ENCODE measurements around the gene AUTS2. TPM values are rescaled to one million over a fixed set of nuclear protein-coding genes. Genes with fewer than 3 reads are reported as not detected.

AUTS2 gene
- polyA plus RNA-seq, 3 donors = 0.08 to 0.35 TPM; not detected in 1

- Histone ChIP-seq H2AFZ (ENCODE audit: insufficient read depth, low read depth, low read length, poor library complexity, severe bottlenecking) (no peak overlapping the region), H3K27me3 (ENCODE audit: control insufficient read depth in 2 of 2, insufficient read depth in 2 of 2, low read length in 2 of 2) (no peaks in the 10 kb centered on the region), H3K79me2 (ENCODE audit: insufficient read depth, low read length) (no peaks in the 10 kb centered on the region), H4K20me1 (ENCODE audit: insufficient read depth, low read length) (no peaks in the 10 kb centered on the region), H3K9ac (ENCODE audit: insufficient read depth, low read length, poor library complexity, severe bottlenecking) (no peak overlapping the region), H3K9me3 (replicated peaks in 1 of 2; ENCODE audit: control insufficient read depth in 1 of 2, insufficient read depth in 1 of 2, low read length in 2 of 2) (no peaks in the 10 kb centered on the region), H3K4me3 (replicated peaks in 1 of 3; ENCODE audit: low read depth in 2 of 3, low read length in 3 of 3) (no peak overlapping the region), H3K27ac (ENCODE audit: low read depth in 1 of 2, low read length in 2 of 2) (no peak overlapping the region), H3K36me3 (replicated peaks in 1 of 2; ENCODE audit: control insufficient read depth in 1 of 2, insufficient read depth in 2 of 2, low read length in 2 of 2) (no peaks in the 10 kb centered on the region), H3K4me1 (ENCODE audit: control insufficient read depth in 1 of 2, insufficient read depth in 2 of 2, low read length in 2 of 2) (no peaks in the 10 kb centered on the region), H3K4me2 (replicated peaks; ENCODE audit: extremely low read depth, low read length, poor library complexity, severe bottlenecking) (no peak overlapping the region)
- Mint-ChIP-seq H3K9me3 (peaks cover 0 to 7% (median 0%) of the 10 kb centered on the region in 7 donors), H3K4me3 (no peak overlapping the region), H3K4me1 (no peaks in the 10 kb centered on the region), H3K27ac (peak overlapping the region in 1 of 7 donors; percentile 27), H3K36me3 (no peaks in the 10 kb centered on the region), H3K27me3 (ENCODE audit: low read depth in 3 of 3) (no peaks in the 10 kb centered on the region)
- no peak for DNase-seq
- TF ChIP-seq CTCF (IDR thresholded peaks at IDR 0.05) = no peak
- 100% methylated on average over 2 of the region's 4 CpGs for WGBS (ENCODE audit: insufficient coverage)
- intact Hi-C loops (cut with micrococcal nuclease) = no loop called here
Measured at GRCh38 chr7:70400829-70401380, 802.6 kb downstream of the AUTS2 start.

GRCh38 chr7:70402069-70402468, 803.8 kb downstream of the AUTS2 start:
- H3K4me2 ChIP-seq (replicated peaks; ENCODE audit: extremely low read depth, low read length, poor library complexity, severe bottlenecking) = no peak overlapping the region
- intact Hi-C loops (cut with micrococcal nuclease) = no loop called here
- no peaks in the 10 kb centered on the region for H3K36me3 Mint-ChIP-seq
- H3K4me1 ChIP-seq (ENCODE audit: control insufficient read depth in 1 of 2, insufficient read depth in 2 of 2, low read length in 2 of 2) = no peaks in the 10 kb centered on the region
- no peaks in the 10 kb centered on the region for H3K36me3 ChIP-seq (replicated peaks in 1 of 2; ENCODE audit: control insufficient read depth in 1 of 2, insufficient read depth in 2 of 2, low read length in 2 of 2)
- 92% methylated on average over 3 of the region's 3 CpGs for WGBS (ENCODE audit: insufficient coverage)
- no peak overlapping the region for H3K4me3 Mint-ChIP-seq
- no peaks in the 10 kb centered on the region for H3K9me3 ChIP-seq (replicated peaks in 1 of 2; ENCODE audit: control insufficient read depth in 1 of 2, insufficient read depth in 1 of 2, low read length in 2 of 2)
- no peak for TF ChIP-seq CTCF (IDR thresholded peaks at IDR 0.05)
- no peak overlapping the region for H3K27ac Mint-ChIP-seq
- no peaks in the 10 kb centered on the region for H3K27me3 ChIP-seq (ENCODE audit: control insufficient read depth in 2 of 2, insufficient read depth in 2 of 2, low read length in 2 of 2)
- no peak for DNase-seq
- H3K79me2 ChIP-seq (ENCODE audit: insufficient read depth, low read length) = no peaks in the 10 kb centered on the region
- no peak overlapping the region for H3K9ac ChIP-seq (ENCODE audit: insufficient read depth, low read length, poor library complexity, severe bottlenecking)
- no peak overlapping the region for H3K27ac ChIP-seq (ENCODE audit: low read depth in 1 of 2, low read length in 2 of 2)
- peaks cover 0 to 4% (median 0%) of the 10 kb centered on the region in 7 donors for H3K9me3 Mint-ChIP-seq
- peaks cover 0 to 1% (median 0%) of the 10 kb centered on the region in 3 donors for H3K27me3 Mint-ChIP-seq (ENCODE audit: low read depth in 3 of 3)
- no peak overlapping the region for H3K4me3 ChIP-seq (replicated peaks in 1 of 3; ENCODE audit: low read depth in 2 of 3, low read length in 3 of 3)
- H2AFZ ChIP-seq (ENCODE audit: insufficient read depth, low read depth, low read length, poor library complexity, severe bottlenecking) = no peak overlapping the region
- H3K4me1 Mint-ChIP-seq = no peaks in the 10 kb centered on the region
- H4K20me1 ChIP-seq (ENCODE audit: insufficient read depth, low read length) = no peaks in the 10 kb centered on the region

Measured in CD14-positive monocyte (primary cell).